B cell (primary cell): ENCODE data around the gene TP53BP2. TPM values are rescaled to one million over a fixed set of nuclear protein-coding genes. Genes with fewer than 3 reads are reported as not detected.
"Not testable (repeated sequence)": the region's sequence is repeated elsewhere in the genome, so short reads cannot be mapped to it uniquely, and the experiment has no call there.

ENCODE experiments used
- ATAC-seq: fragments of 200-7000 bp; cut with Tn5 transposase; one replicate; pipeline ENCODE4 v1.10.0; 2021; ENCODE audit warnings: low read depth, mild to moderate bottlenecking, moderate number of reproducible peaks, moderate library complexity
- CTCF ChIA-PET: fragments of 350-600 bp; sonication (Branson Sonifier 250); formaldehyde crosslinking; loops from one replicate; lab custom pipeline; 2021; ENCODE audit warnings: antibody characterized with exemption, inconsistent platforms; lab: Charles Lee
- POLR2A ChIA-PET: fragments of 350-600 bp; sonication (Branson Sonifier 250); formaldehyde crosslinking; loops from one replicate; lab custom pipeline; 2021; ENCODE audit warnings: antibody characterized with exemption; lab: Charles Lee
- DNase-seq: peaks from one replicate; pipeline ENCODE4 v3.0.0; 2013
- H2AFZ ChIP-seq: 2 replicates; pipeline ENCODE4 v1.6.1; 2012; ENCODE audit warnings: mild to moderate bottlenecking, low read depth, low read length; ENCODE audit not compliant: insufficient read depth, poor library complexity, severe bottlenecking
- H3K27ac ChIP-seq, 2 donors: 1 replicate in 1 of 2; 2 replicates in 1 of 2; pipeline ENCODE4 v1.5.1; 2012 to 2013; ENCODE audit warnings: low read length in 2 of 2, mild to moderate bottlenecking in 2 of 2, moderate library complexity in 1 of 2
- H3K27me3 ChIP-seq, 4 experiments: fragments of 200-600 bp in 1 of 4; sonication (generic) in 1 of 4; replicated peaks in 1 of 4; 1 replicate in 2 of 4; 2 replicates in 2 of 4; pipeline versions ENCODE4 v1.6.1 to v1.7.0; 2013 to 2016; ENCODE audit warnings: low read length in 3 of 4, mild to moderate bottlenecking in 2 of 4, mixed read lengths in 1 of 4, moderate library complexity in 1 of 4; ENCODE audit not compliant: insufficient read depth in 4 of 4, control insufficient read depth in 3 of 4; ENCODE audit errors: control extremely low read depth in 1 of 4
- H3K36me3 ChIP-seq, 2 experiments: replicated peaks in 1 of 2; 1 replicate in 1 of 2; 2 replicates in 1 of 2; pipeline versions ENCODE4 v1.6.1 to v1.7.1; 2013; ENCODE audit warnings: low read length in 1 of 2; ENCODE audit not compliant: insufficient read depth in 2 of 2, control insufficient read depth in 1 of 2; ENCODE audit errors: control extremely low read depth in 1 of 2, extremely low read depth in 1 of 2
- H3K4me1 ChIP-seq, 2 donors: fragments of 200-600 bp in 1 of 2; sonication (generic) in 1 of 2; 1 replicate in 1 of 2; 2 replicates in 1 of 2; pipeline versions ENCODE4 v1.5.1 to v1.6.1; 2013 to 2017; ENCODE audit warnings: low read length in 2 of 2; ENCODE audit not compliant: control insufficient read depth in 2 of 2, insufficient read depth in 2 of 2
- H3K4me2 ChIP-seq: replicated peaks from 2 replicates; pipeline ENCODE3; 2012; ENCODE audit warnings: mild to moderate bottlenecking, low read depth, low read length; ENCODE audit not compliant: poor library complexity, severe bottlenecking
- H3K4me3 ChIP-seq, 5 experiments: fragments of 200-600 bp in 1 of 5; sonication (generic) in 1 of 5; 1 replicate in 3 of 5; 2 replicates in 2 of 5; pipeline versions ENCODE4 v1.5.1 to v1.7.0; 2011 to 2016; ENCODE audit warnings: low read length in 4 of 5, mild to moderate bottlenecking in 4 of 5, low read depth in 2 of 5, control low read depth in 1 of 5, moderate library complexity in 1 of 5; ENCODE audit not compliant: insufficient read depth in 1 of 5; ENCODE audit errors: control extremely low read depth in 1 of 5, extremely low read depth in 1 of 5
- H3K79me2 ChIP-seq: fragments of 200-600 bp; sonication (generic); one replicate; pipeline ENCODE4 v1.6.0; 2016; ENCODE audit warnings: low read length; ENCODE audit not compliant: control insufficient read depth, insufficient read depth
- H3K9ac ChIP-seq: fragments of 200-600 bp; sonication (generic); 2 replicates; pipeline ENCODE4 v1.6.1; 2017; ENCODE audit warnings: mild to moderate bottlenecking, low read length, moderate library complexity
- H3K9me3 ChIP-seq, 3 donors: one replicate each; pipeline versions ENCODE4 v1.6.1 to v1.7.1; 2013; ENCODE audit warnings: low read length in 2 of 3; ENCODE audit not compliant: control insufficient read depth in 2 of 3, insufficient read depth in 1 of 3; ENCODE audit errors: control extremely low read depth in 1 of 3
- H4K20me1 ChIP-seq: 2 replicates; pipeline ENCODE4 v1.6.0; 2012; ENCODE audit warnings: mild to moderate bottlenecking, low read length; ENCODE audit not compliant: insufficient read depth, control insufficient read depth, poor library complexity, severe bottlenecking
- H3K27ac Mint-ChIP-seq: one replicate; pipeline ENCODE4 v1.8.0; 2021; ENCODE audit warnings: mixed read lengths
- H3K27me3 Mint-ChIP-seq: one replicate; pipeline ENCODE4 v1.8.0; 2021; ENCODE audit warnings: mixed read lengths
- H3K4me1 Mint-ChIP-seq: one replicate; pipeline ENCODE4 v1.8.0; 2021; ENCODE audit warnings: mixed read lengths
- H3K4me3 Mint-ChIP-seq: one replicate; pipeline ENCODE4 v1.8.0; 2021; ENCODE audit warnings: mixed read lengths
- H3K9me3 Mint-ChIP-seq: one replicate; pipeline ENCODE4 v1.8.0; 2022; ENCODE audit warnings: mixed read lengths; ENCODE audit not compliant: insufficient read depth
- WGBS: methylation state at CpG from one replicate; pipeline ENCODE4 v1.1.5; 2013; ENCODE audit warnings: missing lambda C conversion rate; ENCODE audit not compliant: insufficient coverage; 5-methylcytosine and 5-hydroxymethylcytosine counted together
- intact Hi-C: fragments of 100-400 bp; cut with micrococcal nuclease; formaldehyde crosslinking; loops from one replicate; pipeline ENCODE4 v1.10.0; 2022
- polyA plus RNA-seq: library from polyadenylated mRNA; depleted of rRNA; stranded (reverse); fragments of >200 nt; gene quantifications from 2 replicates; pipeline ENCODE4 v1.2.3, GENCODE V29; 2012
- total RNA-seq, 2 donors: library from RNA; stranded (reverse); fragments of 120-200 nt in 1 of 2; gene quantifications; 1 replicate in 1 of 2; 2 replicates in 1 of 2; pipeline versions ENCODE4 v1.2.3 to v1.2.4, GENCODE V29; 2013 to 2022
- TF ChIP-seq, protein P1 (sequence below): fragments of 200-600 bp; IDR thresholded peaks from one replicate; pipeline ENCODE4 v1.8.0; 2022; ENCODE audit warnings: antibody characterized with exemption, mild to moderate bottlenecking

Gene TP53BP2
- total and polyA plus RNA-seq, 2 donors (not counting 1 experiment from before 2014, with no cell fraction given) = 10.8 to 40.0 TPM

- no CpG with 5 or more reads among the region's 2 CpGs for WGBS
- DNase-seq (no peak), ATAC-seq (no peak)
- Histone ChIP-seq H3K4me1 (no peaks in the 10 kb centered on the region), H3K4me2 (no peak overlapping the region), H3K4me3 (no peak overlapping the region), H4K20me1 (peaks cover 5% of the 10 kb centered on the region), H3K79me2 (peaks cover 9% of the 10 kb centered on the region), H2AFZ (no peak overlapping the region), H3K36me3 (peaks cover 8 to 24% of the 10 kb centered on the region in 2 experiments), H3K27me3 (no peaks in the 10 kb centered on the region), H3K9me3 (no peaks in the 10 kb centered on the region), H3K27ac (no peak overlapping the region), H3K9ac (no peak overlapping the region)
- Mint-ChIP-seq H3K27ac (no peak overlapping the region), H3K27me3 (no peaks in the 10 kb centered on the region), H3K4me1 (peaks cover 9% of the 10 kb centered on the region), H3K9me3 (no peaks in the 10 kb centered on the region), H3K4me3 (no peak overlapping the region)
- intact Hi-C loops = loop anchor here (5.0 kb wide), 1 partner anchor 37 kb away; the partner anchor contains the start of gene TP53BP2
- TF ChIP-seq, protein P1, sequence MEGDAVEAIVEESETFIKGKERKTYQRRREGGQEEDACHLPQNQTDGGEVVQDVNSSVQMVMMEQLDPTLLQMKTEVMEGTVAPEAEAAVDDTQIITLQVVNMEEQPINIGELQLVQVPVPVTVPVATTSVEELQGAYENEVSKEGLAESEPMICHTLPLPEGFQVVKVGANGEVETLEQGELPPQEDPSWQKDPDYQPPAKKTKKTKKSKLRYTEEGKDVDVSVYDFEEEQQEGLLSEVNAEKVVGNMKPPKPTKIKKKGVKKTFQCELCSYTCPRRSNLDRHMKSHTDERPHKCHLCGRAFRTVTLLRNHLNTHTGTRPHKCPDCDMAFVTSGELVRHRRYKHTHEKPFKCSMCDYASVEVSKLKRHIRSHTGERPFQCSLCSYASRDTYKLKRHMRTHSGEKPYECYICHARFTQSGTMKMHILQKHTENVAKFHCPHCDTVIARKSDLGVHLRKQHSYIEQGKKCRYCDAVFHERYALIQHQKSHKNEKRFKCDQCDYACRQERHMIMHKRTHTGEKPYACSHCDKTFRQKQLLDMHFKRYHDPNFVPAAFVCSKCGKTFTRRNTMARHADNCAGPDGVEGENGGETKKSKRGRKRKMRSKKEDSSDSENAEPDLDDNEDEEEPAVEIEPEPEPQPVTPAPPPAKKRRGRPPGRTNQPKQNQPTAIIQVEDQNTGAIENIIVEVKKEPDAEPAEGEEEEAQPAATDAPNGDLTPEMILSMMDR = no peak
- POLR2A ChIA-PET = no interaction called here
- CTCF ChIA-PET = interaction anchor here (0.6 to 4.3 kb wide), 12 partner anchors 10 to 306 kb away, joined by 3 to 40 read pairs (median 7); no protein-coding TSS in a partner anchor
Observed at GRCh38 chr1:223810586-223810985, 35.2 kb downstream of the TP53BP2 start.

DNA sequence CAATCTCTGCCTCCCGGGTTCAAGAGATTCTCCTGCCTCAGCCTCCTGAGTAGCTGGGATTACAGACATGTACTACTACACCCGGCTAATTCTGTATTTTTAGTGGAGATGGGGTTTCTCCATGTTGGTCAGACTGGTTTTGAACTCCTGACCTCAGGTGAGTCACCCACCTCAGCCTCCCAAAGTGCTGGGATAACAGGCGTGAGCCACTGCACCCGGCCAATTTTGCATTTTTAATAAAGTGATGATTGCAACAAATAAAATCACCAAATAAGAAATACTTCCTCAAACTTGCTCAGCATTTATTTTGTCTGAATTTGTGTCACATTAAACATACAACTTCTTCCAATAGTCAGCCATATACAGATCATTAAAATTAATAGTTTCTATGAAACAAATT lies 35.8 kb downstream of the TP53BP2 start:
- H3K27ac ChIP-seq, POLR2A ChIA-PET, H3K4me1 Mint-ChIP-seq, H2AFZ ChIP-seq, H3K27me3 Mint-ChIP-seq, ATAC-seq, H3K9me3 ChIP-seq, H3K4me2 ChIP-seq, H3K4me3 ChIP-seq, H3K9me3 Mint-ChIP-seq, H3K4me1 ChIP-seq, H3K79me2 ChIP-seq, H3K9ac ChIP-seq, H4K20me1 ChIP-seq, H3K4me3 Mint-ChIP-seq, H3K27ac Mint-ChIP-seq, DNase-seq, H3K27me3 ChIP-seq: not testable (repeated sequence)
- WGBS = no CpG with 5 or more reads among the region's 4 CpGs
- H3K36me3 ChIP-seq = peaks cover 8 to 31% of the 10 kb centered on the region in 2 experiments
- CTCF ChIA-PET = interaction anchor here (3.5 kb wide), 1 partner anchor 14 kb away, joined by 19 read pairs; no protein-coding TSS in a partner anchor
- intact Hi-C loops = loop anchor here (5.0 kb wide), 1 partner anchor 37 kb away; the partner anchor contains the start of gene TP53BP2
